HepG2 (cell line): Measurements from ENCODE around the gene NFASC. TPM values are rescaled to one million over a fixed set of nuclear protein-coding genes. Genes with fewer than 3 reads are reported as not detected.

ENCODE experiments used
- ATAC-seq: fragments of 200-7000 bp; cut with Tn5 transposase; 3 replicates; pipeline ENCODE4 v1.9.1; 2020; ENCODE audit warnings: mild to moderate bottlenecking, moderate library complexity
- BruUV-seq: library from RNA; stranded (reverse); fragments of 400-500 nt; replicated peaks from 2 replicates; lab custom pipeline; 2021; lab: Mats Ljungman, UMichigan
- CTCF ChIA-PET: fragments of 300-600 bp; formaldehyde crosslinking; extraction: SDS; loops from one replicate; lab custom pipeline; 2021; ENCODE audit warnings: low total read pairs, inconsistent platforms, low intra/inter-chr PET ratio; lab: Yijun Ruan, JAX
- POLR2A ChIA-PET: fragments of 350-600 bp; sonication (Branson Sonifier 250); formaldehyde crosslinking; loops from one replicate; lab custom pipeline; 2020; ENCODE audit warnings: antibody characterized with exemption, inconsistent platforms; lab: Yijun Ruan, JAX
- DNase-seq: peaks from one replicate; pipeline ENCODE4 v3.0.0-alpha.2; 2015; ENCODE audit warnings: low spot score
- FAIRE-seq: peaks from 3 replicates; lab custom pipeline; 2011; peaks lifted over from hg19 to GRCh38; lab: Jason Lieb, UNC
- H2AFZ ChIP-seq: one replicate; pipeline ENCODE4 v1.6.1; 2011; ENCODE audit warnings: low read length, inconsistent platforms
- H3K27ac ChIP-seq: fragments of 300-600 bp; 3 replicates; pipeline ENCODE4 v1.8.0; 2011; ENCODE audit warnings: mixed run types, mild to moderate bottlenecking, mixed read lengths, low read length, inconsistent platforms; ENCODE audit not compliant: insufficient read depth; ENCODE audit errors: extremely low read length
- H3K27me3 ChIP-seq, 2 experiments: fragments of 200-600 bp in 1 of 2; 2 replicates in 1 of 2; 3 replicates in 1 of 2; pipeline versions ENCODE4 v1.6.0 to v1.8.0; 2011; ENCODE audit warnings: low read length in 2 of 2, mild to moderate bottlenecking in 2 of 2, moderate library complexity in 2 of 2, inconsistent platforms in 1 of 2; ENCODE audit not compliant: insufficient read depth in 2 of 2, control insufficient read depth in 1 of 2
- H3K36me3 ChIP-seq, 2 experiments: fragments of 200-600 bp in 1 of 2; replicated peaks in 1 of 2; 2 replicates in 1 of 2; 3 replicates in 1 of 2; pipeline versions ENCODE4 v1.5.1 to v1.8.0; 2011; ENCODE audit warnings: low read length in 2 of 2, inconsistent platforms in 1 of 2; ENCODE audit not compliant: insufficient read depth in 2 of 2, control insufficient read depth in 1 of 2
- H3K4me1 ChIP-seq: 2 replicates; pipeline ENCODE4 v1.5.1; 2012; ENCODE audit warnings: low read length, inconsistent platforms; ENCODE audit not compliant: insufficient read depth
- H3K4me2 ChIP-seq: 2 replicates; pipeline ENCODE4 v1.6.0; 2011; ENCODE audit warnings: low read depth, low read length, inconsistent platforms
- H3K4me3 ChIP-seq, 3 experiments: fragments of 200-600 bp in 1 of 3; sonication (generic), shearing (Covaris generic) in 1 of 3; replicated peaks in 1 of 3; 2 replicates each; pipeline ENCODE4 v1.5.1; 2011 to 2016; ENCODE audit warnings: low read length in 3 of 3, inconsistent platforms in 2 of 3, low read depth in 2 of 3, mild to moderate bottlenecking in 2 of 3, control low read depth in 1 of 3, mixed read lengths in 1 of 3; ENCODE audit not compliant: insufficient read depth in 1 of 3
- H3K79me2 ChIP-seq: one replicate; pipeline ENCODE4 v1.6.1; 2011; ENCODE audit warnings: low read length, inconsistent platforms; ENCODE audit not compliant: insufficient read depth
- H3K9ac ChIP-seq: 2 replicates; pipeline ENCODE4 v1.6.0; 2011; ENCODE audit warnings: mild to moderate bottlenecking, low read depth, low read length, inconsistent platforms; ENCODE audit not compliant: insufficient read depth
- H3K9me3 ChIP-seq: 2 replicates; pipeline ENCODE4 v1.5.1; 2012; ENCODE audit warnings: mild to moderate bottlenecking, low read length
- H4K20me1 ChIP-seq: 2 replicates; pipeline ENCODE4 v1.6.0; 2011; ENCODE audit warnings: inconsistent platforms, mild to moderate bottlenecking, low read length, moderate library complexity; ENCODE audit not compliant: insufficient read depth
- AKNA ChIP-seq: sonication (generic); formaldehyde crosslinking; IDR thresholded peaks from 2 replicates; pipeline ENCODE4 v1.4.0; 2020; ENCODE audit warnings: missing genetic modification reagents, borderline replicate concordance
- CBX5 ChIP-seq: sonication (generic); formaldehyde crosslinking; IDR thresholded peaks from 2 replicates; pipeline ENCODE4 v1.4.0; 2020; ENCODE audit warnings: missing genetic modification reagents, borderline replicate concordance
- CENPX ChIP-seq: sonication (generic); formaldehyde crosslinking; IDR thresholded peaks from 2 replicates; pipeline ENCODE4 v1.9.0; 2021; ENCODE audit warnings: mild to moderate bottlenecking, missing genetic modification reagents, moderate library complexity
- GTF2F1 ChIP-seq: fragments of 150-350 bp; IDR thresholded peaks from 2 replicates; pipeline ENCODE4 v1.6.1; 2014; ENCODE audit warnings: low read length
- HBP1 ChIP-seq: IDR thresholded peaks from 2 replicates; pipeline ENCODE4 v1.6.1; 2016; ENCODE audit warnings: low read depth, control low read depth
- ZFAT ChIP-seq: sonication (generic); formaldehyde crosslinking; conservative IDR thresholded peaks from 2 replicates; pipeline ENCODE4 v1.8.1; 2023; ENCODE audit warnings: missing genetic modification reagents, inconsistent platforms
- ZNF792 ChIP-seq: IDR thresholded peaks from 2 replicates; pipeline ENCODE4 v1.6.1; 2016
- WGBS: methylation state at CpG from one replicate; pipeline ENCODE4 v1.1.6; 2017; ENCODE audit warnings: low lambda C conversion rate; 5-methylcytosine and 5-hydroxymethylcytosine counted together
- in situ Hi-C: cut with HindIII; loops from 2 replicates; pipeline ENCODE4 v1.10.0; 2017; ENCODE audit warnings: low pct_unique_long_range_greater_than_20kb; ENCODE audit not compliant: extremely low pct_ligation_motif_present
- intact Hi-C: fragments of 100-400 bp; cut with micrococcal nuclease; formaldehyde crosslinking; loops from one replicate; pipeline ENCODE4 v1.10.0; 2022; ENCODE audit not compliant: unreplicated experiment
- polyA plus RNA-seq, 8 experiments: library from polyadenylated mRNA; depleted of rRNA in 3 of 8; stranded (reverse) in 7 of 8; unstranded in 1 of 8; fragments of >200 nt; fragmentation: Illumina TruSeq in 4 of 8; extraction: Trizol in 4 of 8; gene quantifications; 2 replicates each; pipeline versions ENCODE4 v1.2.1 to v1.2.3, GENCODE V29; 2011 to 2016; ENCODE audit warnings: low read depth in 4 of 8, missing spikeins in 1 of 8, mixed read lengths in 1 of 8; ENCODE audit not compliant: insufficient read depth in 1 of 8
- total RNA-seq, 5 experiments: library from RNA; depleted of rRNA; stranded (reverse); fragments of >200 nt; fragmentation: Illumina TruSeq; extraction: Trizol; gene quantifications; 2 replicates each; pipeline ENCODE4 v1.2.3, GENCODE V29; 2016; ENCODE audit warnings: low read depth in 1 of 5

Gene NFASC
- total and polyA plus RNA-seq, 2 of the 13 experiments (the other 11 are each of a cell fraction or from before 2014, with no cell fraction given) = not detected

GRCh38 chr1:204978782-204979181, 108.1 kb downstream of the NFASC start (continued):
- TF ChIP-seq GTF2F1 (no peak), ZFAT (CRISPR knock-in tag) (no peak)

- no peak for FAIRE-seq
- Histone ChIP-seq H3K4me2 (no peak overlapping the region), H3K4me3 (no peak overlapping the region), H3K9ac (no peak overlapping the region), H3K9me3 (no peaks in the 10 kb centered on the region), H3K36me3 (no peaks in the 10 kb centered on the region), H3K27me3 (peaks cover 8 to 78% of the 10 kb centered on the region in 2 experiments; a peak in 3 of 5 replicates), H3K27ac (no peak overlapping the region), H2AFZ (no peak overlapping the region), H3K79me2 (no peaks in the 10 kb centered on the region), H3K4me1 (no peaks in the 10 kb centered on the region), H4K20me1 (no peaks in the 10 kb centered on the region)
- ATAC-seq = no peak
- intact Hi-C loops = no loop called here
- no TSS peak for BruUV-seq
- ChIA-PET POLR2A (no interaction called here), CTCF (no interaction called here)
- 42% methylated on average over 16 of the region's 18 CpGs for WGBS
- DNase-seq = no peak
- in situ Hi-C loops = loop anchor here (5.0 to 10.0 kb wide), 3 partner anchors 83 to 355 kb away; no protein-coding TSS in a partner anchor
- TF ChIP-seq CENPX (CRISPR knock-in tag) (no peak), AKNA (CRISPR knock-in tag) (no peak), CBX5 (CRISPR knock-in tag) (no peak), ZNF792 (CRISPR knock-in tag) (no peak), HBP1 (CRISPR knock-in tag) (no peak)
Observed at GRCh38 chr1:204979306-204979705, 108.6 kb downstream of the NFASC start.
